NCI-H1048 (cell line): ENCODE measurements around the gene AK4.

Experiments
- DNase-seq: peaks from one replicate; lab custom pipeline; 2025; lab: John Stamatoyannopoulos, UW

The AK4 gene

GRCh38 chr1:65176591-65176990, 28.6 kb downstream of the AK4 start:
- no peak for DNase-seq

- DNase-seq: no peak
These were observed 29.5 kb downstream of the AK4 start for GRCh38 chr1:65177457-65177856.

- DNase-seq: no peak
These were observed 30.2 kb downstream of the AK4 start for GRCh38 chr1:65178235-65178634.

GRCh38 chr1:65179148-65179547, 31.1 kb downstream of the AK4 start:
- DNase-seq: no peak

- DNase-seq: no peak
These were observed 33.0 kb downstream of the AK4 start for GRCh38 chr1:65180977-65181376.

GRCh38 chr1:65182658-65183268, 34.8 kb downstream of the AK4 start:
- no peak for DNase-seq

- DNase-seq: no peak
These were observed 41.6 kb downstream of the AK4 start for GRCh38 chr1:65189576-65190115.

GRCh38 chr1:65190229-65190628, 42.2 kb downstream of the AK4 start:
- no peak for DNase-seq

- no peak for DNase-seq
These were observed 45.2 kb downstream of the AK4 start for GRCh38 chr1:65193129-65193695.

- DNase-seq: no peak
These were observed 47.8 kb downstream of the AK4 start for GRCh38 chr1:65195495-65196417.

GRCh38 chr1:65196926-65197325, 48.9 kb downstream of the AK4 start:
- no peak for DNase-seq

GRCh38 chr1:65197636-65198035, 49.6 kb downstream of the AK4 start:
- no peak for DNase-seq

- DNase-seq: no peak
These were observed 50.1 kb downstream of the AK4 start for GRCh38 chr1:65198096-65198495.

- no peak for DNase-seq
These were observed 52.4 kb downstream of the AK4 start for GRCh38 chr1:65200411-65200810.

GRCh38 chr1:65206836-65207235, 58.8 kb downstream of the AK4 start:
- no peak for DNase-seq

GRCh38 chr1:65207317-65207716, 59.3 kb downstream of the AK4 start:
- no peak for DNase-seq

GRCh38 chr1:65208563-65208973, 60.6 kb downstream of the AK4 start:
- DNase-seq: no peak

- no peak for DNase-seq
These were observed 61.2 kb downstream of the AK4 start for GRCh38 chr1:65209005-65209885.

GRCh38 chr1:65210325-65210724, 62.3 kb downstream of the AK4 start:
- DNase-seq: no peak

- no peak for DNase-seq
These were observed 63.3 kb downstream of the AK4 start for GRCh38 chr1:65211331-65211730.

- DNase-seq: no peak
These were observed 65.4 kb downstream of the AK4 start for GRCh38 chr1:65213271-65214023.
